Vagina (tissue), 2 donors: ENCODE results near the gene RPL10A. TPM values are rescaled to one million over a fixed set of nuclear protein-coding genes. Genes with fewer than 3 reads are reported as not detected.

Source experiments
- DNase-seq, 2 donors: peaks; one replicate each; pipeline ENCODE4 v3.0.0-alpha.2; 2017; ENCODE audit errors: extremely low spot score in 2 of 2
- H3K27ac ChIP-seq: fragments of 200-600 bp; sonication (generic); one replicate; pipeline ENCODE4 v1.5.1; 2019
- H3K27me3 ChIP-seq: fragments of 200-600 bp; sonication (generic); one replicate; pipeline ENCODE4 v1.5.1; 2019
- H3K36me3 ChIP-seq, 2 donors: fragments of 200-600 bp; sonication (generic); one replicate each; pipeline ENCODE4 v1.5.1; 2017 to 2019
- H3K4me1 ChIP-seq: fragments of 200-600 bp; sonication (generic); one replicate; pipeline ENCODE4 v1.5.1; 2019
- H3K4me3 ChIP-seq, 2 donors: fragments of 200-600 bp; sonication (generic); 1 replicate in 1 of 2; 2 replicates in 1 of 2; pipeline ENCODE4 v1.5.1; 2016 to 2019
- H3K9me3 ChIP-seq: fragments of 200-600 bp; sonication (generic); one replicate; pipeline ENCODE4 v1.5.1; 2019
- POLR2A ChIP-seq, 2 donors: fragments of 450-650 bp; IDR thresholded peaks; one replicate each; pipeline ENCODE4 v1.6.1; 2017; ENCODE audit warnings: antibody characterized with exemption in 2 of 2, mild to moderate bottlenecking in 2 of 2, moderate library complexity in 2 of 2
- POLR2AphosphoS5 ChIP-seq, 2 donors: sonication (generic); formaldehyde crosslinking; IDR thresholded peaks; one replicate each; pipeline ENCODE4 v1.9.0; 2017; ENCODE audit warnings: antibody characterized with exemption in 2 of 2, mild to moderate bottlenecking in 2 of 2, low read depth in 1 of 2; ENCODE audit not compliant: insufficient read depth in 1 of 2
- intact Hi-C: fragments of 100-400 bp; cut with DNase I; formaldehyde crosslinking; loops from one replicate; pipeline ENCODE4 v1.15.1; 2023
- total RNA-seq: library from RNA; depleted of rRNA; stranded (reverse); fragments of >200 nt; gene quantifications from one replicate; pipeline ENCODE4 v1.2.3, GENCODE V29; 2016
- TF ChIP-seq, protein P1 (sequence below), 3 experiments: fragments of 450-650 bp in 2 of 3; fragments of 200-600 bp in 1 of 3; sonication (generic) in 1 of 3; IDR thresholded peaks; one replicate each; pipeline ENCODE4 v1.5.1; 2017 to 2019; ENCODE audit warnings: antibody characterized with exemption in 3 of 3, mild to moderate bottlenecking in 2 of 3, moderate library complexity in 2 of 3

Gene RPL10A
- total RNA-seq, 1 donor from 2014 or later, result 2,013 TPM

DNA sequence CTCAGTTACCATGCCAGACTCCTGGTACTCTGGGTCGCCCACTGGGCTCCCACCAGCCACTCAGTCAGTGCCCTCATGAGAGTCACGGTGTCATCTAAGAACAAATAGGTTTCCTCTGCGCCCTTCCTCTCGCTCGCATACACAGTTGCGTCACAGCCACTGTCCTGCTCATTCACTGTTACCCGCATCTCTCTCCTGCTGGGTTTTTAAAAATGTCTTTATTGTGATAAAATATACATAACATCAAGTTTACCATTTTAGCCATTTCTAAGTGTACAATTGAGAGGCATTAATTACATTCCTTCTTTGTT is 24.7 kb downstream of the RPL10A start:
- Histone ChIP-seq H3K27ac (peak overlapping the region; percentile 97), H3K4me3 (no peak overlapping the region)

DNA sequence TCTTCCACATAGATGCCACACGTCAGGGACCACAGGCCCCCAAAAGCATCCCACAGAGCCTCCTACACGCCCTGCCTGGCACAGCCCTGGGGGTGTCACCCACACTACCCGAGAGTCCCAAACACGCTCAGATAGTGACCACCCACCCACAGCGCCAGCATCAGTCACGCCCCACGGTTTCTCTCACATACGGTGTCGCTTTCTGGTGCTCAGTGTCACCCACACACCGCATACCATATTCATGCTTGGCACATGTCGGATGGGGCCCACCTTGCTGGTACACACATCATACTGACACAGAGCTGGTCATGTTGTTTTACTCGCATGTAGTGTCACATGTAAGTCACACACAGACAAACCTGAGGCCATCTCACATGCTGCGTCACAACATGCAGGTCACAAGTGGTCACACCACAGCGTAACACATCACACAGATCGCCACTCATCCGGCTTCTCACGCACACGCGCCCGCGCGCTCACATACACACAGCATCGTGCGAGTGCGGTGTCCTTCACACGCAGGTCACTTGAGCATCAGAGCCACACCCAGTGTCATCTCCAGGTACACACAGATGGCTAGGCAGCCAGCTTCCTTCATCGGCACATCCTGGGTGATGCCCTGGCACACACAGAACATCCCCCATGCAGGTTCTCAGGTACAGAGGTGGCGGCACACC is 25.2 kb downstream of the RPL10A start:
- Histone ChIP-seq H3K27ac (peak overlapping the region; percentile 97), H3K4me1 (peaks cover 80% of the 10 kb centered on the region), H3K4me3 (peak overlapping the region; percentile 67 to 92), H3K27me3 (no peaks in the 10 kb centered on the region), H3K36me3 (no peaks in the 10 kb centered on the region), H3K9me3 (no peaks in the 10 kb centered on the region)
- intact Hi-C loops, result no loop called here
- TF ChIP-seq POLR2AphosphoS5 (IDR thresholded peaks at IDR 0.05; ENCODE audit: insufficient read depth in 1 of 2, low read depth in 1 of 2), result no peak
- TF ChIP-seq, protein P1, sequence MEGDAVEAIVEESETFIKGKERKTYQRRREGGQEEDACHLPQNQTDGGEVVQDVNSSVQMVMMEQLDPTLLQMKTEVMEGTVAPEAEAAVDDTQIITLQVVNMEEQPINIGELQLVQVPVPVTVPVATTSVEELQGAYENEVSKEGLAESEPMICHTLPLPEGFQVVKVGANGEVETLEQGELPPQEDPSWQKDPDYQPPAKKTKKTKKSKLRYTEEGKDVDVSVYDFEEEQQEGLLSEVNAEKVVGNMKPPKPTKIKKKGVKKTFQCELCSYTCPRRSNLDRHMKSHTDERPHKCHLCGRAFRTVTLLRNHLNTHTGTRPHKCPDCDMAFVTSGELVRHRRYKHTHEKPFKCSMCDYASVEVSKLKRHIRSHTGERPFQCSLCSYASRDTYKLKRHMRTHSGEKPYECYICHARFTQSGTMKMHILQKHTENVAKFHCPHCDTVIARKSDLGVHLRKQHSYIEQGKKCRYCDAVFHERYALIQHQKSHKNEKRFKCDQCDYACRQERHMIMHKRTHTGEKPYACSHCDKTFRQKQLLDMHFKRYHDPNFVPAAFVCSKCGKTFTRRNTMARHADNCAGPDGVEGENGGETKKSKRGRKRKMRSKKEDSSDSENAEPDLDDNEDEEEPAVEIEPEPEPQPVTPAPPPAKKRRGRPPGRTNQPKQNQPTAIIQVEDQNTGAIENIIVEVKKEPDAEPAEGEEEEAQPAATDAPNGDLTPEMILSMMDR (IDR thresholded peaks at IDR 0.05), result no peak
- TF ChIP-seq POLR2A (IDR thresholded peaks at IDR 0.05), result no peak
- no peak for DNase-seq

More for the DNA sequence above, 24.7 kb downstream of the RPL10A start:
- no peak for TF ChIP-seq POLR2A (IDR thresholded peaks at IDR 0.05)
- TF ChIP-seq, protein P1 (IDR thresholded peaks at IDR 0.05), result no peak
- Histone ChIP-seq H3K4me1 (peaks cover 80% of the 10 kb centered on the region), H3K27me3 (no peaks in the 10 kb centered on the region), H3K36me3 (no peaks in the 10 kb centered on the region), H3K9me3 (no peaks in the 10 kb centered on the region)
- DNase-seq, result no peak
- intact Hi-C loops, result no loop called here

DNA sequence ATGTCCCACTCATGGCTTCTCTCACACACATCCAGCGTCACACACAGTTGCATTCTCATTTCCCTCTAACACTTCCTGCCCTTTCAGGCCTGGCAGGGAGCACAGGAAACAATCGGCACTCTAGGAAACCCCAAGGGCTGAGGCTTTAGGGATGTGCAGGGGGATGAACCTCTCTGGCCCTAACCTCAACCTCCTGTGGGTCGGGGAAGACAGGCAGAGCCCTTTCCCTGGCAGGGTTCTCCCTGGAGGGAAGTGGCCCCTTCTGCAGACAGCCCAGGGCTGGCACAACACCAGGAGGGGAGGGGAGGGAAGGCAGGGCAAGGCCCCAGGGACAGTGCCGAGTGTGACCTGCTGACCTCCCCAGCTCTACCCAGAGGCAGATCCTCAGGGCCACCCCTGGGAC is 26.0 kb downstream of the RPL10A start:
- Histone ChIP-seq H3K9me3 (no peaks in the 10 kb centered on the region), H3K27ac (peak overlapping the region; percentile 97), H3K4me1 (peaks cover 79% of the 10 kb centered on the region), H3K4me3 (peak overlapping the region; percentile 67 to 92), H3K27me3 (no peaks in the 10 kb centered on the region), H3K36me3 (no peaks in the 10 kb centered on the region)
- no peak for DNase-seq
- intact Hi-C loops, result no loop called here
- TF ChIP-seq POLR2AphosphoS5 (IDR thresholded peaks at IDR 0.05; ENCODE audit: insufficient read depth in 1 of 2, low read depth in 1 of 2) (no peak), POLR2A (IDR thresholded peaks at IDR 0.05) (no peak)
- TF ChIP-seq, protein P1 (IDR thresholded peaks at IDR 0.05), result no peak

DNA sequence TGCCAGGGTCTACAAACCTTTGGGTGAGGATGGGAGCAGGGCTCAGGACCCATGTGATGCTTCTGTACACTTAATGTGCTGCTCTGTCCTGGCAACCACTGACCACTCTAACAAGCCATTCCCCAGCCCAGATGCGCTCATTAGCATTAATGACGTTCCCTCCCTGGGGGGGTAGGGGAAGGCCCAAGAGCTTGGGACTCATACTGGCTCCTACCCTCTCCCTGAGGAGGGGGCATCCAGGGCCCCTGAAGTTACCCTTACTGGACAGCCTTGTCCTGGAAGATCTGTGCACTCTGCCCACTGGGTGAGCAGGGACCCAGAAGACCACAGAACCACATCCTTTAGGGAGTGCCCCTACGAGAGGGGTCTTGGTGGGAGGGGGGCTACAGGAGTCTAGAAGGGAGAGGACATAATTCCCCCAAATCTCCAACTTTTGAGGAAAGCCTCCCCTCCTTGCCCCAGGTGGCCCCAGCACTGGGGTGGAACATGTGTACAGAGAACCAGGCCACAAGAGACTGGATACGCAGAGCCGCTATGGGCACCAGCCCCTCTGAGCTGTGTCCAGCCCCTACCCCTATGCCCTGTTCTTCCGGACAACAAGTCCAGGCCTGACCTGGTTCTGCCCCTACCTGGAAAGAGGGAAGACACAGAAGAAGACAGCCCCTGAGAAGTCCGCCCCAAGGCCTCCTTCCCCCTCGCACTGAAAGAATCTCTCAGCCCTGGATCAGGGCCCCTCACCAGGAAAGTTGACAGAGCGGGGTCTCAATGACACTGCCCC is 27.2 kb downstream of the RPL10A start:
- intact Hi-C loops, result loop anchor here (5.0 kb wide), 1 partner anchor 107 kb away; no protein-coding TSS in a partner anchor
- peaks cover 67% of the 10 kb centered on the region for H3K4me1 ChIP-seq

More for the DNA sequence above, 27.2 kb downstream of the RPL10A start:
- Histone ChIP-seq H3K27ac (peak overlapping the region; percentile 97), H3K36me3 (no peaks in the 10 kb centered on the region), H3K4me3 (peak overlapping the region; percentile 67 to 92), H3K9me3 (no peaks in the 10 kb centered on the region), H3K27me3 (no peaks in the 10 kb centered on the region)
- DNase-seq, result no peak
- TF ChIP-seq POLR2A (IDR thresholded peaks at IDR 0.05), result no peak
- peak in 1 of 2 donors; percentile 12 for TF ChIP-seq POLR2AphosphoS5 (IDR thresholded peaks at IDR 0.05; ENCODE audit: insufficient read depth in 1 of 2, low read depth in 1 of 2)
- TF ChIP-seq, protein P1 (IDR thresholded peaks at IDR 0.05), result peak in 1 of 3 experiments; percentile 3
